HG03135 (cell line): ENCODE results near the gene ILKAP.

ENCODE experiments used
- ATAC-seq: cut with Tn5 transposase; IDR thresholded peaks from one replicate; pipeline ENCODE4 v1.9.1; 2021; ENCODE audit warnings: mild to moderate bottlenecking, moderate library complexity; ENCODE audit not compliant: unreplicated experiment

The ILKAP gene

GRCh38 chr2:238203094-238203972 is at the start of gene ILKAP:
Gene ILKAP, minus strand, starts transcription at chr2:238203695. Its CDS starts 142 bp downstream, at chr2:238203553.
- peak; percentile 96 for ATAC-seq

DNA sequence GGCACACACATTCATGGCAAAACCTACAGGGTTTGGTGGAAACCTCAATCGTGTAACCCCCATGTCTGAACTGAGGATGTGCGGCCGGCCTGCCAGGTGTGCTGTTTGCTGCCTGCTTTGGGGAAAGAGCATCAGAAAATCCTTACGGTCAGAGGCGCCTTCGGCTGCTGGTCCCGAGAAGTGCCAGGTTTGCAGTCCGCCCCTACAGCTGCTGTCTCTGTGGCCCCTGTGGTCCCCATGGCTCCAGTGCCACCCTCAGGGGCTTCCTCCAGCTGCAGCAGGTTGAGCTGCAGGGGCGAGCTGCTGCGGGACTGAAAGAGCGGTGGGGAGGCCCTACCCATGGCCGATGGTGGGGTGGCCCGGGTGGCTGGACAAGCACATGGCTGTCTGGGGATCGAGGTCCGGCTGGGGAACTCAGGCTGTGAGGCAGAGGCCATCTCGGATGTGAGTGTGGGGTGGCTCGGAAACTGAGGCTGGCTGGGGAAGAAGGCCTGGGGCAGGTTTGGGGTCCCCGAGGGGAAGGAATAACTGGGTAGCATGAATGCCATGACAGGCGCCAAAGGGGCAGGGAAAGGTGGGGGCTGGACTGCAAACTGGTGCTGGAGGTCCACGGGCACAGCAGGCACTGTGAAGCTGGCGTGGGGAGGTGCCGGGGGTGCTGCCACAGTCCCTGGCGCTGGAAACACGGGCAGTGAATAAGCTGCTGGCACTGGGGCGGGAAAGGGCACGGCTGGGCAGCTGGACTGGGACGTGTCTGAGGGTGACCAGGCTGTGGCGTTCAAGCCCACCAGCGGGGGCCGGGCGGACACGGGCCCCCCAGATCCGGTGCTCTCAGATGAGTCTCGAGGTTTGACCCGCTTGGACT is 49.5 kb upstream of the ILKAP start:
- ATAC-seq = no peak

- no peak for ATAC-seq
These were observed 48.5 kb upstream of the ILKAP start for GRCh38 chr2:238251986-238252385.

GRCh38 chr2:238251331-238251730 is 47.8 kb upstream of the ILKAP start:
- no peak for ATAC-seq

DNA sequence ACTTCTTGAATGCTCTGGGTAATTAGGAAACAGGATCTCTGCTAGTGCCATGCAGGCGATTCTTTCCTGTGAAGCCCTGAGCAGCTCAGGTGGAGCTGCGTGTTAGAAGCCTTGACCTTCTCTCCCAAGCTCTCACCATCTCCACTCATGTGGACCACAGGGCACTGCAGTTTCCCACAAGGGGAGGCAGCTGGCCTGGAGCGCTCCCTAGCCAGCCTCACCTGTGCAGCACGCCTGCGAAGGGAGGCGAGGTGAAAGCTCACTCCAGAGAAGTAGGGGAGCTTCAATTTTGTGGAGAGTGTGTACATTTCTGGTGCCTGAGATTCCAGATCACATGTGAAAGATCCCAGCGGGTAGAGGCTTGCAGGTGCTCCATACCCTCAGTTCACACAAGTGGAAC is 47.4 kb upstream of the ILKAP start:
- ATAC-seq = no peak

DNA sequence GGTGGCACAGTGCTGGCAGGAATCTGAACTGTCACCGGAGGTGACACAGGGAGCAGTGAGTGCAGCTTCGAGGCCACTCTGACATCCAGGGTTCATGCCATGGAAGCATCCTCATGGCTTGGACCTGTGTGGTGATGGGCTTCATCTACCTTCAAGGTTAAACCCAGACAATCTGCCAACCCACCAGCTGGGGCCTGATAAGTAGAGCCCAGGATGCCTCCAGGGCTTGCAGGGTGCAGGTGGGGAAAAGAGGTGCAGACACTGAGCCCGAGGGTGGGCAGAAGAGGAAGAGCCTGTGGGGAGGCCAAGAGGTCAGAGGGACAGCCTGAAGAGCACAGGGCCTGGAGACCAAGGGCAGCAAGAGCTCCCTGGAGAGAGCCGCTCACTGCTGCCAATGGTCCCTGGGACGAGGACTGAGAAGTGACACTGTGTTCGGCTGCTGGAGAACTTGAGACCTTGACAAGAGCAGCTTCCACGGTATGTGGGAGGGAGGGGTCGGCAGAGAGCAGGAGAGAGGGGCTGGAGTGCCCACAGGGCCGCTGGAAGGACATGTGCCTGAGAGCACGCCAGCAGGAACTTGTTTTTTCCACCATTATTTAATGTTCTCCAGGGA is 44.5 kb upstream of the ILKAP start:
- no peak for ATAC-seq

DNA sequence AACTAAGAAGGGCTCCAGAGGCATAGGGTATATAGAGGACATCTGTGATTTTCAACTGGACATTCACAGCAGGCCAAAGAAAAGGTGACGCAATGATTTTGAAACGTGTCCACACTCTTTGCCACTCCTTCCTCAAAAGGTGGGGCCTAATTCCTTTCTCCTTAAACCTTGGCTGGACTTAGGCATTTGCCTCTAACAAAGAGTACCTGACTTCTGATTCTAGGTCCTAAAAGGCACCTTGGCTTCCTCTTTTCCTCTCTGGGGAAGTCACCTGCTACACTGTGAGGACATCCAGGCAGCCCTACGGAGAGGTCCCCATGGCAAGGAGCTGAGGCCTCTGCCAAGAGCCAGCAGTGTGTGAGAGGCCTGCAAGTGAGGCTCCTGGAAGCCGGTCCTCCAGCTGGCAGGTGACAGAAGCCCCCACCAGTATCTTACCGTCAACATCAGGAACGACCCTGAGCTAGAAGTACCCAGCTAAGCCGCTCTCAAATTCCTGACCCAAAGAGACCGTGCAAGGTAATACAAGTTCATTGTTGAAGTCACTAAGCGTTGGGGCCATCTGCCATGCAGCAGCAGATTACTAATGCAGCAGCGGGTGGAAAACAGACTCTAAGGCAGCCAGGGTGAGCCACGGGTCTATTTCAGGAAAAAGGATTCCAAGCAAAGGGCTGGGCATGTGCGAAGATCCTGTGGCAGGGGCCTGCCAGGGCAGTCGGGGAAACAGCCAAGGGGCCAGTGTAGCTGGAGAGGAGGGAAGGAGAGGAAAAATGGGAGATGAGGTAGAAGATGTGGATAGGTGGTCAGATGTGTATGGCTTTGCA is 43.7 kb upstream of the ILKAP start:
- no peak for ATAC-seq

- no peak for ATAC-seq
These were observed 40.7 kb upstream of the ILKAP start for GRCh38 chr2:238244151-238244550.

DNA sequence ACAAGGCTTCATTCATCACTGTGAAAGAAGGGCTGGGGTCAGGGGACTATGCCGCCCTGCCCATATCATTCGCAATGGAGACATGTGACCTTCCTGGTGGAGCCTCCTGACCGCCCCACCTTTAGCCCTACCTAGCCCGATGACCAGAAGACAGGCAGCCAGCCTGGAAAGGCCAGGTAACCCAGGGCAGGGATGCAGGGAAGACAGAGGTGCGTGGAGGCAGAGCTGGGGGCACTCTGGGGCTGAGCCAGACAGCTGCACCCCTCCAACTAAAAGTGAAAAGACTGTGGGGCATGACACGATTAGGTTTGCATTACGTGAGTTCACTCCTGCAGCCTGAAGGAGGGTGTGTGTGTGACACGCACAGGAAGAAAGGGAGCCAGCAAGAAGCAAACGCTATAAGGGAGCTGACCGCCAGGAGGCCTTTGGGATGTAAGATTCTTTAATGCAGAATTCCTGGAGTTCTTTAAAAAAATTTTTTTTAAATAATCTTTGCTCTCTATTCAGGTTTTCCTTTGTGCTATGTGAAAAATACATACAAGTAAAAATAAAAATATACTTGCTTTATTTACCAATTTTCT is 40.1 kb upstream of the ILKAP start:
- no peak for ATAC-seq

GRCh38 chr2:238242731-238243495 is 39.4 kb upstream of the ILKAP start:
- no peak for ATAC-seq

DNA sequence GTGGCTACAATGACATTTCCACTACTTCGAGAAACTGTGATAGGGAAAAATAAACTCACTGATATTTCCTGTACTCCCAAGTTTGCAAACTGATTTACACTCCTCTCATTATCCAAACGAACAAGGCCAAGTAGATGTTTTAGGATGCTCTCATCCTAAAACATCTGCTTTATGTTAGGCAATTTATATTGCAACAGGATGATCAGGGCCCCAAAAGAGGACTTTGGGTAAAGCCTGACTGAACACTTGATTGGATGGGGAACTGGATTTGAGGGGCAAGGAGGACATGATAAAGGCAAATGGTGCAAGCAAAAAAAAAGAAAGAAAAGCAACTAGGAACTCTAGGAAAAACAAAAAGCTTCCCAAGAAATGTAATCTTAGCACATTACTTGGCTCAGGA is 38.5 kb upstream of the ILKAP start:
- ATAC-seq = no peak

DNA sequence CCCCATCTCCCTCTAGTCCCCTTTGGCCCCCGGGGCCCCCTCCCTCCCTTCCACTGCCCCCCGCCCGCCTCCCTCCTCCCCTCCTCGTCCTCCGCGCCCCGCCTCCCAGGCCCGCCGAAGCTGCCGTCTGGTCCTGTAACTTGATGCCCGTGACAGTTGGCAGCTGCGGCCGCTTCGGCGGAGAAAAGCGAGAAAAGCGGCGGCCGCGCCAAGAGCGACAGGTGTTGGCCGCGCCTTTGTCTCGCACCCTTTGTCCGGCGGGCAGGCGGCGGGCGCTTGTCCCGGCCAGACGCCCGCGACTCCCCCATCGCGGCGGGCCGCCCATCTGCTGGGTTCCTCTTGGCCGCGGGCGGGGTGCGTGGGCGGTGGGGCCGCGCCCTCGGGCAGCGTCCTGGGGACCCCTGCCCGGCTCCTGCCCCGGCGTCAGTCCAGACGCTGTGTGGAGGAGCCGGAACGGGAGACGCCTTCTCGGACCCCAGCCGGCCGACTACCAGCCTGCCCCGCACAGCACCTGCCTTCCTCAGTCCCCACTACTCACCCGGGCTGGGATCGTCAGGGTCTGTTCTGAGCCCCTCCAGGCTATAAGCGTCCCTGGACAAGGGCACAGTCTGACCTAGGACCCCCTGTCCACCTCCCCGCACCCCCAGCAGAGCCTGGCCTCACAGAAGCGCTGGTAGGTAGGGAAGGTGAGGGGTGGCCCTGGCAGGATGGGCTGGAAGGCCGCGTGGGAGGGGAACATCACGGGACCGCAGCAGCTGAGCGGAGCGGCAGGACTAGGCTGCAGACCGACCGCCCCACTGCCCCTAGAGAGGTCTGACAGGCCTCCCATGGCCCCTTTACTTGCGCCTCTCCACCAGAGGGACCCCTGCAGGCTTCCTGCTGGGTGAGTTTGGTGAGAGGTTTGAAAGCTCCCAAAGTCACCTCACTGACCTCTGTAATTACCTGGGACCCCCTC is 37.5 kb upstream of the ILKAP start:
- ATAC-seq = no peak

GRCh38 chr2:238239863-238240756 is 36.6 kb upstream of the ILKAP start, which contains the start of gene HES6:
Gene HES6, minus strand, starts transcription at chr2:238240038. Its CDS starts 133 bp downstream, at chr2:238239905.
- ATAC-seq = peak; percentile 87

DNA sequence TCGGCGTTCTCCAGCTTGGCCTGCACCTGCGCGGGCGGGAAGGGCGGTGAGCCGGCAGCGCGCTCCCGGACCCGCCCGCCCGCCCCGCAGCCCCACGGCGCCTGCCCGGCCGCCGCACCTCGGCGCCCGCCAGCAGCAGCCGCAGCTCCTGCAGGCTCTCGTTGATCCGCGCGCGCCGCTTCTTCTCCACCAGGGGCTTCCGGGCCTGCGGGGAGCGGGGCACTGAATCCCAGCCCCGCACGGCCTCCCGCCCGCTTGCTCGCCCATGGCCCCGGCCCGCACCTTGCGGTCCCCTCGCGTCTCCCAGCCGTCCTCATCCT is 36.0 kb upstream of the ILKAP start:
- ATAC-seq = peak; percentile 24

DNA sequence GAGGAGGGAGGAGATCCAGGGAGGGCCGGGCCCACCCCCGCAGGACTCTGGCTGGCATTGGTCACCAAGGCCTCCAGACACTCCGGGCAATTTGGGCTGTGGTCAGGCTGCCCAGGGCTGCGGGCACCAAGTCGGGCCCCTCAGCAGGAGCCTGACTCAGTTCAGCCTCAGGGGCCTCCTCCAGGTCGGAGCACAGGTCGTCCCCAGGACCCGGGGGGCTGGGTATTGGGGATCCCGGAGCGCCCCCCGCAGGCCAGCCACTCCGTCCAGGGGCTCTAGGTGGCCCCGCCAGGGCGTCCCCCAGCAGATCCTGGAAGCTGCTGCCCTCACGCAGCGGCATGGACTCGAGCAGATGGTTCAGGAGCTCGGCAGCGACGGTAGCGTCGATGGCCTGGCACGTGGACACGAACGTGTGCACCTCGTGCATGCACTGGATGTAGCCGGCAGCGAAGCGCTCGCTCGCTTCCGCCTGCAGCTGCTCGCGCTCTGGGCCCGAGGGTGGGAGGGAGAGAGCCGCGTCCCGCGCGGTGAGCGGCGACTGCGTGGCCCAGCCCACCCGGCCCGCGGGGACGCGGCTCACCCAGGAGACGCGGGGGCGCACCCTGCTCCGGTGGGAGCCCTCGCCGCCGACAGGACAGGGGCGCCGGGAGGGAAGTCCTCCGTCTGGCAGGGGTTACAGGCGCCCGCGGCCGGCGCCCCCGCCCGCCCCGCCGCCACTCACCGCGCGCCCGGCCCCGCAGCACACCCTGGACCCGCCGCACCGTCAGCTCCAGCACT is 35.5 kb upstream of the ILKAP start:
- peak; percentile 4 for ATAC-seq

DNA sequence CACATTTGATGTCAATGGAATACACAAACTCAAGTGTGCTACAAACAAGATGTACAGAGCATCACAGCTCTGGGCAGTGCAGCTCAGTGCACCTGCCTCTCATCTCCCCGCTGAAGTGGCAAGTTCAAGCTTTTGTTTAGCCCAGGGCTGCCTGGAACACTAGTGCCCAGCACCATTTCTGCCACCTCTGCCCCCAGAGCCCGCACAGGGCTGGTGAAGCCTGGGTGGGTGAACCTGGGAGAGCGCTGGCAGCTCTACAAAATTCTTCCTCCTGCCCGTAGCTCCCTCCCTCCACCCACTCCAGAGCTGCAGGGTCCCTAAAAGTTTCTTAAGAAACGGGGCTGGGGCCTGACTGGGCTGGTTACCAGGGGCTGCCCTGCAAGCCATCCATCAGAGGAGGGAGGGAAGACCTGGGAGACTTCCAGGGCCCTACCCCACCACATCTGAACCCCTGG is 34.8 kb upstream of the ILKAP start:
- no peak for ATAC-seq
